Testis (tissue), 3 donors: Measurements from ENCODE around the gene MAN2A2. TPM values are rescaled to one million over a fixed set of nuclear protein-coding genes. Genes with fewer than 3 reads are reported as not detected.

Experiments used
- DNase-seq: peaks from one replicate; pipeline ENCODE4 v3.0.0-alpha.2; 2019
- H3K27ac ChIP-seq, 2 donors: fragments of 200-600 bp; sonication (generic); one replicate each; pipeline ENCODE4 v1.5.1; 2019
- H3K27me3 ChIP-seq: fragments of 200-600 bp; sonication (generic); one replicate; pipeline ENCODE4 v1.5.1; 2019
- H3K36me3 ChIP-seq: fragments of 200-600 bp; sonication (generic); one replicate; pipeline ENCODE4 v1.5.1; 2017; ENCODE audit warnings: low read depth; ENCODE audit errors: missing control alignments
- H3K4me1 ChIP-seq: fragments of 200-600 bp; sonication (generic); one replicate; pipeline ENCODE4 v1.5.1; 2019
- H3K4me3 ChIP-seq, 2 donors: fragments of 200-600 bp; sonication (generic); one replicate each; pipeline ENCODE4 v1.5.1; 2017 to 2019
- H3K9me3 ChIP-seq: fragments of 200-600 bp; sonication (generic); one replicate; pipeline ENCODE4 v1.5.1; 2017
- POLR2A ChIP-seq: fragments of 450-650 bp; IDR thresholded peaks from one replicate; pipeline ENCODE4 v1.6.1; 2017; ENCODE audit warnings: antibody characterized with exemption, mild to moderate bottlenecking, moderate library complexity
- WGBS, 2 donors: methylation state at CpG; one replicate each; pipeline ENCODE4 v1.1.5; 2018; 5-methylcytosine and 5-hydroxymethylcytosine counted together
- intact Hi-C: fragments of 100-400 bp; cut with DNase I; formaldehyde crosslinking; loops from one replicate; pipeline ENCODE4 v1.15.1; 2023; ENCODE audit warnings: low total_unique reads
- polyA plus RNA-seq: library from polyadenylated mRNA; stranded (reverse); fragments of 350-450 nt; fragmentation: Illumina TruSeq; extraction: RNeasy Lipid Tissue Mini Kit (QIAGEN cat#74804); gene quantifications from one replicate; pipeline ENCODE4 v1.2.3, GENCODE V29; 2014; ENCODE audit warnings: low read depth, low replicate concordance; ENCODE audit not compliant: insufficient read depth
- total RNA-seq, 2 donors: library from RNA; depleted of rRNA; stranded (reverse); fragments of >200 nt; gene quantifications; one replicate each; pipeline ENCODE4 v1.2.3, GENCODE V29; 2016
- TF ChIP-seq, protein P1 (sequence below), 3 experiments: fragments of 450-650 bp in 2 of 3; fragments of 200-600 bp in 1 of 3; sonication (generic) in 1 of 3; IDR thresholded peaks; one replicate each; pipeline ENCODE4 v1.5.1; 2016 to 2019; ENCODE audit warnings: antibody characterized with exemption in 3 of 3, mild to moderate bottlenecking in 2 of 3, moderate library complexity in 1 of 3

MAN2A2 gene
- total and polyA plus RNA-seq, 3 donors from 2014 or later: 101 to 151 (median 128) TPM

DNA sequence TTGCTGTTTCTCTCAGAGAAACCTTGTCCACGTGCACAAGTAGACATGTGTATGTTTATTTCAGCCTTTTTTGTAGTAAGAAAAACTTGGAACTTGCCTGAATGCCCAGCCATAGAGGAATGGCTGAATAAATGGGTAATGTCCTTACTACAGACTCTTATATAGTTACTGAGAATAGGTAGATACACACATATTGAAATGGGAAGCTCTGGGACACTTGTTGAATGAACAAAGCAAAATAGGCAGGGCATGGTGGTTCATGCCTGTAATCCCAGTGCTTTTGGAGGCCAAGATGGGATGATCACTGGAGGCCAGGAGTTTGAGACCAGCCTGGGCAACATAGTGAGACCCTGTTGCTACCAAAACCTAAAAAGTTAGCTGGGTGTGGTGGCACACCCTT is 33.7 kb downstream of the MAN2A2 start:
- no peaks in the 10 kb centered on the region for H3K36me3 ChIP-seq
- H3K27me3 ChIP-seq: no peaks in the 10 kb centered on the region
- TF ChIP-seq, protein P1, sequence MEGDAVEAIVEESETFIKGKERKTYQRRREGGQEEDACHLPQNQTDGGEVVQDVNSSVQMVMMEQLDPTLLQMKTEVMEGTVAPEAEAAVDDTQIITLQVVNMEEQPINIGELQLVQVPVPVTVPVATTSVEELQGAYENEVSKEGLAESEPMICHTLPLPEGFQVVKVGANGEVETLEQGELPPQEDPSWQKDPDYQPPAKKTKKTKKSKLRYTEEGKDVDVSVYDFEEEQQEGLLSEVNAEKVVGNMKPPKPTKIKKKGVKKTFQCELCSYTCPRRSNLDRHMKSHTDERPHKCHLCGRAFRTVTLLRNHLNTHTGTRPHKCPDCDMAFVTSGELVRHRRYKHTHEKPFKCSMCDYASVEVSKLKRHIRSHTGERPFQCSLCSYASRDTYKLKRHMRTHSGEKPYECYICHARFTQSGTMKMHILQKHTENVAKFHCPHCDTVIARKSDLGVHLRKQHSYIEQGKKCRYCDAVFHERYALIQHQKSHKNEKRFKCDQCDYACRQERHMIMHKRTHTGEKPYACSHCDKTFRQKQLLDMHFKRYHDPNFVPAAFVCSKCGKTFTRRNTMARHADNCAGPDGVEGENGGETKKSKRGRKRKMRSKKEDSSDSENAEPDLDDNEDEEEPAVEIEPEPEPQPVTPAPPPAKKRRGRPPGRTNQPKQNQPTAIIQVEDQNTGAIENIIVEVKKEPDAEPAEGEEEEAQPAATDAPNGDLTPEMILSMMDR (IDR thresholded peaks at IDR 0.05): no peak
- no peak for TF ChIP-seq POLR2A
- DNase-seq: no peak
- WGBS, 2 donors: 72 to 89% methylated on average over 1 of the region's 1 CpG
- H3K9me3 ChIP-seq: no peaks in the 10 kb centered on the region
- H3K27ac ChIP-seq: no peak overlapping the region
- H3K4me1 ChIP-seq: peaks cover 26% of the 10 kb centered on the region
- intact Hi-C loops: no loop called here
- no peak overlapping the region for H3K4me3 ChIP-seq

DNA sequence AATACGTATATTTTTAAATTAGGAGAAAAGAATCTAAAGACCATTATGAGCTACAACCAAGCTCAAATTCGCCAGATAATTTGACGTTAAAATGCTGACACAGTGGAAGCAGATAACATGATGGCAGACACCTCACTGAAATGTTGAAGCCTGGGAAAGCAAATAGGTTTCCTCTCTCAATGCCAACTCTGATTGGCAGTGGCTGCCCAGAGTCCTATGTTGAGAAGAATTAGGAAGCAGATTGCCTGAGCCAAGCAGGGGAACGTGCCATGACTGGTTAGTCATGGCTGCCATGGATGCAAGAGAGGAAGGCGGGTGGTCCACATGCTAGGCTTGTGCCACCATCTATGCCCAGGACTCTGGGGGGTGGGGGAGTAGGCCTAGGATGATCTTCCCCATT is 35.2 kb downstream of the MAN2A2 start:
- WGBS, 2 donors: 91 to 94% methylated on average over 5 of the region's 5 CpGs
- intact Hi-C loops: no loop called here
- DNase-seq: no peak
- Histone ChIP-seq H3K4me3 (no peak overlapping the region), H3K27ac (no peak overlapping the region), H3K4me1 (peaks cover 19% of the 10 kb centered on the region), H3K36me3 (no peaks in the 10 kb centered on the region), H3K27me3 (no peaks in the 10 kb centered on the region), H3K9me3 (no peaks in the 10 kb centered on the region)
- TF ChIP-seq POLR2A: no peak
- TF ChIP-seq, protein P1 (IDR thresholded peaks at IDR 0.05): no peak

DNA sequence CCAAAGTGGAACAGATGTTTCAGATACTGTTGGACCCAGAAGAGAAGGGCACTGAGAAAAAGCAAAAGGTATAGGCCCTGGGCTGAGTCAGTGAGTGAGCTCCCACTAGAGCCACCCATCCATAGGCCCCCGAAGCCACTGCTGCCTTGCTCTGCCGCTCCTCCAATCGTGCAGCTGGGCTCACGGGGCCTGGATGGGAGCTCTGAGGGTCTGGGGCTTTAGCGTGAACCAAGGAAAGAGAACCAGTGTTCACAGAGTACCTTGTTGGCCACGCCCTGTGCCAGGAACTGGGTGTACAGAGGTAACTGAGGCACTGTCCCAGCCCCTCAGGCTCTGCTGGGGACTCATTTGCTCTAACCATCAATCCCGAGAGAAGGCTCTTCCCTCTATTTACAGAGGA is 36.7 kb downstream of the MAN2A2 start:
- no peak for TF ChIP-seq POLR2A
- TF ChIP-seq, protein P1 (IDR thresholded peaks at IDR 0.05): no peak
- H3K36me3 ChIP-seq: no peaks in the 10 kb centered on the region
- intact Hi-C loops: no loop called here

DNA sequence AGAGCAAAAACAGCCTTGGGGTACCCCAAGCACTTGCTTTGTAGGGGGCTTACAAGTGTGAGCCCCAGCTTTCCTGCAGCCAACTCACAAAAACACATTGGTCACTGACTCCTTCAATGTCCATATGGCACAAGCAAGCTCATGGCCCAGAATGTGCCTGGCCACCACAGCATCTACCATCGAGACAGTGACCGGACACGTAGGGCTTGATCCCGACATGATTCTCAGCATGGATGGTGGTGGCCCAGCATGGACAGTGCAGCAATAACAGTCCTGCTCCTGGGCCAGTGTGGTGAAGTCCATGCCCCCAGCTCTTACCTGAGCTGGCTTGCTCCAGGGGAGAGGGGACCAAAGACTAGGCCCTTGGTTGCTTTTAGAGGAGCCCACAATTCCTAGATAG is 37.9 kb downstream of the MAN2A2 start:
- Histone ChIP-seq H3K36me3 (no peaks in the 10 kb centered on the region), H3K9me3 (no peaks in the 10 kb centered on the region), H3K4me1 (peaks cover 3% of the 10 kb centered on the region), H3K27me3 (no peaks in the 10 kb centered on the region), H3K27ac (no peak overlapping the region), H3K4me3 (no peak overlapping the region)
- DNase-seq: no peak
- TF ChIP-seq, protein P1 (IDR thresholded peaks at IDR 0.05): no peak
- no peak for TF ChIP-seq POLR2A
- intact Hi-C loops: no loop called here
- WGBS, 2 donors: 98% methylated on average over 4 of the region's 4 CpGs; no CpG with 5 or more reads in 1 of the 2 donors

More for the DNA sequence above, 36.7 kb downstream of the MAN2A2 start:
- no peak overlapping the region for H3K4me3 ChIP-seq
- no peaks in the 10 kb centered on the region for H3K9me3 ChIP-seq
- H3K27ac ChIP-seq: no peak overlapping the region
- no peak for DNase-seq
- 81 to 88% methylated on average over 6 to 7 of the region's 7 CpGs for WGBS, 2 donors
- peaks cover 10% of the 10 kb centered on the region for H3K4me1 ChIP-seq
- no peaks in the 10 kb centered on the region for H3K27me3 ChIP-seq

DNA sequence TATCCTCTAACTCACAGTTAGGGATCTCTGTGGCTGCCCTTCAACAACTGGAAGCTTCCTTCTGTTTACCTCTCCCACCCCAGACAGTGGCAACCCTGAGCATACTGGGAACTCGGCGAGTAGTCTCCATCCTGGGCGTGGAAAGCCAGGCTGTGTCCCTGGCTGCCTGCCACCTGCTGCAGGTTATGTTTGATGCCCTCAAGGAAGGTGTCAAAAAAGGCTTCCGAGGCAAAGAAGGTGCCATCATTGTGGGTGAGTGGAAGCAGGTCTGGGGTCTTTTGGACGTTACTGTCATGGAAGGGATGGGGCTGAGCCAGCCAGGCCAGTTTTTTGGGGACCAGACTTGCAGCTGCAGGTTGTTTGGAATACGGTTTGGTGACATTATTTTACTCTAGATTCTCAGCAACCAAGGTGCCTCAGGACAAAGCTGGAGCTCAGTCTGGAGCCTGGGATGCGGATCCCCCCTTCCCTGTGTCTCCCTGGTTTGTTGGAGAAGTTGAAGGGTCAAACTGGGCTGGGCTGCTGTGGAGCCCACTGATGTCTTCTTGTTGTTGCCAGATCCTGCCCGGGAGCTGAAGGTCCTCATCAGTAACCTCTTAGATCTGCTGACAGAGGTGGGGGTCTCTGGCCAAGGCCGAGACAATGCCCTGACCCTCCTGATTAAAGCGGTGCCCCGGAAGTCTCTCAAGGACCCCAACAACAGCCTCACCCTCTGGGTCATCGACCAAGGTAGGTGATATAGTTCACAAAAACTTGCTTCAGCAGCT is 39.4 kb downstream of the MAN2A2 start:
- Histone ChIP-seq H3K4me3 (no peak overlapping the region), H3K4me1 (no peaks in the 10 kb centered on the region), H3K27ac (no peak overlapping the region), H3K9me3 (no peaks in the 10 kb centered on the region), H3K36me3 (no peaks in the 10 kb centered on the region), H3K27me3 (no peaks in the 10 kb centered on the region)
- intact Hi-C loops: no loop called here
- DNase-seq: no peak
- TF ChIP-seq, protein P1 (IDR thresholded peaks at IDR 0.05): no peak
- no peak for TF ChIP-seq POLR2A
- 83 to 86% methylated on average over 8 to 12 of the region's 12 CpGs for WGBS, 2 donors
